ENCODE results near the gene DALRD3.
A peak's percentile ranks its signal among the peaks of the same experiment; 100 is the strongest.
"Not testable (repeated sequence)": the region's sequence is repeated elsewhere in the genome, so short reads cannot be mapped to it uniquely, and the experiment has no call there.

The DALRD3 gene

DNA sequence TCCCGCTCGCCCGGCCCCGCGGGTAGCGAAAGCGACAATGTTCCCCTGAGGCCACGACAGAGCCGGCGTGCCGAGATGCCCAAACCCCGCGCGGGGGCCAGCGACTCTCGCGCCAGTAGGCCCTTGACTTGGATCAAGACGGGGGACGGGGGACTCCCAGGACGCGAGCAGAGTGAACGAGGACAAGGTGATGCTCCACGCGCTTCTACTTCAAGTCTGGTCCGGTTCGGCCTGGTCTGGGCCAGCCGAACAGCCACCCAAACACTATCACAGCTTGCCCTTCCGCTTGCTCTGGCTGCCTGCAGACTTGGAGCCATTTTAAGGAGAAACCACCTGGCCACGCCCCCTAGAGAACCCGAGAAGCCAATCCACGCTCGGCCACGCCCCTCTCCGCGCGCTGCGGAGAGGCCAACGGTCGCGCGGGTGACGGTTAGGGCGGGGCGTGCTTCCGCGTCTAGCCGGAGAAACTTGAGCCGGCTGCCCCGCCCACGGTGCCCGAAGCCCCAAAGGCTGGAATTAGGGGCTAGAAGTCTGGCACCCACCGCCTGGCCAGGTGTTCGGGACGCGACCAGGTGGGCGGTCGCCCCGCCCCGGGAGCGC lies 2.9 kb upstream of the DALRD3 start:
- peak; percentile 95 to 98 for DNase-seq

DNA sequence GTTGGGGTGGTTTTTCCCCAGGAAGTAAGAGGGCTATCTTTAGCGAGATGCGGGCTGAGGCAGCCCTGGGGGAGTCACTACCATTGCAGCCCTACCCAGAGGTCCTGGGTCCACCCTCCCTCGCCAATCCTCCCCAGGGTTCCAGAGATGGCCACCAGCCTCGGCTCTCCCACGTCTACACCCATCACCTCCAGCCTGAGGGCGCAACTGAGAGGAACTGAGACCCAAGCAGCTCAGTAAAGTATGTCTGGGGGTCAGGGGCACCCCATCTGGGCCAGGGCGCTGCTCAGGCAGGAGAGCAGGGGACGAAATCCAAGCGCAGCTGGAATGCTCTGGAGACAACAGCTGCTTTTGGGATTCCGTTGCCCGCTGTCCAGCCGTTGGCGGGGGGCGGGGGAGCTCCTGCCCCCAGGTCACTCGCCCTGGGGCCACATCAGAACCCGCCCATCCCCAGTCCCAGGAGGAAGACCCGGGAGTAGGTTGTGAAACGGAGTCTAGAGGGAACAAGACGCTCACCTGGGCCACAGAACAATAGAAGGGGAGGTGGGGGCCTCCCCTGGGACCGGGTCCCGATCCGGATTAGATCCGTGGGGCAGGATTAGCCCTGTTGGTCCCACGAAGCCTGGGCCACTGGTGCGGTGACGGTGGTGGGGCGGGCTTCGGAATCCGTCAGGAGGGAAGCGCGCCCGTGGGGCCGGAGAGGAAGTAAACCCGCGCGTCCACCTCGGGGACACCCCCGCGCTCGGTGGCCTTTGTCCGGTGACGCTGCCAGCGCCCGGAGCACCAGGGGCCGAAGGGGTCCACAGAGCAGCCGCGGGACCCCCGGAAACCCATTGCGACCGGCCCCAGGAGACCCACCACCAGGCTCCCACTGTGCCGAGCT lies 2.2 kb upstream of the DALRD3 start:
- DNase-seq: peak in 1 of 2 experiments; percentile 38

DNA sequence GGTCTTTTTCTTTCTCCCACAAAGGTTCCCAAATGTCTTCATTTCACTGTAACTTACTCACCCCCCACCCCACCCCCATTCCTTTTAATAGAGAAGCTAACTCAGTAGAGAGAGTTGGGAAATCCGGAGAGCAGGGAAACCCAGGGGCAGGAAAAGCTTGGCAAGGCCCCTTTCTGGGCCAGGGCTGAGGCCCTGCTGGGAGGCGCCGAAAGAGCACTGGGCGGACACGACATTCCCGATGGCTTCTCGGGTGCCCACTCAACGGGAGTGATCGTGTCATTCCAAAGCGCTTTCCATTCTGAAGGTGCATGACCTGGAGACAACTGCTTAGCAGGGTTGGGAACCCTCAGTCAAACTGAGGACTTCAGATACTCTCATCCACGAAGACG lies 1.6 kb upstream of the DALRD3 start:
- DNase-seq: no peak

DNA sequence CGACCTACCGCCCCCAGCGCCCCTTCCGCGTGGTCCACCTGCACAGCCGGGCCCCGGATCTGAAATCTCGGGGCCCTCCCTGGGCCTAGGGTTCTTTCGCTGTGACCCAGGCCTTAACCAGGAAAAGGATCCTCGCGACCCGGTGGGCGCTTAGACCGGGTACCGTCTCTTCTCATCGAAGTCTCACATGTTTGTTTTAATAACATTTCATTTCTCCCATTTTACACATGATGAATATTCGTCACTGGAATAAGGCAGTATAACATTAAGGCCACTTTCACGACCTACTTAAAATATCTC lies 277 bp upstream of the DALRD3 start:
- no peak for DNase-seq

DNA sequence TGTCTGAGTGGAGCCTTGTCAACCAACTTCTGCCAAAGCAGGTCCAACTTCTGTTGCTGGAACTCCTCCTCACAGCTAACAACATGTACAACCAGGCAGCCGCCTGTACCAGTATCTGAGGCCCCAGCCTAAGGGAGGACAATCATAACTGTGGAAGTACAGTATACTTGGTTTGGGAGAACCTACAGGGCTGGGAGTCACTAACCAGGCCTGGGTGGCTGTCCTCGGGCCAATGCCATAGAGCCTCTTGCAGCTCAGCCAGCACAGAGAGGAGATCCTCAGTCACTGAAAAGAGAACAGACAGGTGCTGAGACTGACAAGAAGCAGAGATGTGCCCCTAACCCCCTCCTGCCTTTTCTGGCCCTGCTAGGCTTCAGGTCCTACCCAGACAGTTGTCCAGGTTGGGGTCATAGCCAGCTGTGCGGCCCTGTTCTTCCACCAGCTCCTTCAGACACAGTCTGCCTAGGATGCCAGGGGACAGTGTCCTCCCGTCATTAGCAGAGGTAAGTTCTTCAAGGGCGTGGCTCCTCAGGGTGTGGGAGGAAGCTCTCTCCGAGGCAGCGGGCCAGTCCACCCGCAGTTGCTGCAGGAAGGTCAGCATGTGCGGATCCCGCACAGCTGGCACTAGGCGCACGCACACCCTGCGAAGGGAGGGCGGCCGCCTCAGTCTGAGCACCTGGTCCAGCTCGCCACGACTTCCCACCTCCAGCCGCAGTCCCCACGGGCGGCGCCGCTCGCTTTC lies 980 bp downstream of the DALRD3 start:
- no peak for DNase-seq

DNA sequence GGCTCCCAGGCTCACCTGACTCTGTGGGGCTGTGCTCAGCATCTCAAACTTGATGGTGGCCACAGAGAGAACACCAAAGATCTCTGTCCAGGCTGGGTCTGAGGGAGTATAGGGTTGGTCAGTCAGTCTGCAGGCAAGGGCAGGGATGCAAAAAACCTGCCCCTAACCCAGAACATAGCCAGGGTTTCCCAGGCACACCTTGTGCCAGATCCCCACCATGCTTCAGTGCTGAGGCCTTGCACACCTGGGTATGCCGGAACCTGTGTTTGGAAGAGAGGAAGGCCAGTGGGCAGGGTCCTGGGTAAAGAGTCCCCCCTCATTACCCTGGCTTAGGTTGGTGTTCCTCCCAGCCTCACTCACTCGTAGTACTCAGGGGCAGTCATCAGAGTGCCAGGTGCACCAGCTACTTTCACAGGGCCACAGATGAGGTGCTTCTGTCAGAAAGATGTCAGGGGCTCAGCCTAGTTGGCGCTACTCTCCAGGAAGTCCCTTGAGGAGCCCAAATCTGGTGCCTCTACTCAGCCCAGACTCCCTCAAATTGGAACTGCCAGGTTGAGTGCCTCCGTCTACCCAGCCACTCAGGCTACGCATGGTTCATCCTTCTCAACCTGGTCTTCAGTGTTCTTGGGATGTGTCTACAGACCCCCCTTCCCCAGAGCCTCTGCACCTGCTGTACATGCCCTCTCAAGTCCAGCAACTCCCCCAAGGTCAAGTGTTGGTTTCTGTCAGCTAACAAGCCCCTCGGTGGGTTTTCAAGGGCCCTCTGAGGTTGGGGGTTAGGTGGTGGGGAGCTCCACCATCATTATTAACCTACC lies 1.8 kb downstream of the DALRD3 start:
- no peak for DNase-seq

DNA sequence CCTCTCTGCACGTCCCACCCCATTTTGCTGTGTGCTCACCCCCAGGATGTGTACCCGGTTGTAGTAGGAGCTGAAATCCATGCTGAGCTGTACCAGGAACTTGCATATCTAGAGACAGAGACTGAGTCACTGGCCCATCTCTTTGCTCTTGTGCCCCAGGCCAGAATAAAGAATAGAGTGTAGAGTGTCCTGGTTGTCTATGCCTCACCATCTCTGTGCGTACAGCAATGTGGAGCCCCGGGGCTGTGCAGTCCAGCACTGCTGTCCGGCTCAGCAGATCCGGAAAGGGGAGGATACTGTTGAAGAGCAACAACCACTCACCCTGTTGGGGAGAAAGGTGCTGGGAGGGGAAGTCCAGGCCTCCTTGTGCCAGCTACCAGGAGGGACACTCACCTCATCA lies 2.6 kb downstream of the DALRD3 start:
- DNase-seq: no peak

DNA sequence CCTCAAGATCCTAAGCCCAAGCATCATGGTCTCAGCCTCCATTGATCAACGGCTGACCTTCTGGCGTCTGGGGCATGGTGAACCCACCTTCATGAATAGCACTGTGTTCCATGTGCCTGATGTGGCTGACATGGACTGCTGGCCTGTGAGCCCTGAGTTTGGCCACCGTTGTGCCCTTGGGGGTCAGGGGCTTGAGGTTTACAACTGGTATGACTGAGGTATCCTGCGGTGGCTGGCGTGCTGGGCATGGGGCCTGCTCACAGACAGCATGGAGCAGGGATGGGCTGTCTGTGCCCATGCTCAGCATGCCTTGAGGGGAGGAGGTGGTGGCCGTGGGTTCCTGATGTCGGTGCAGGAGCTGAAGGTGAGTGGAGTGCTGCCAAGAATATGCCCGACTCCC lies 3.3 kb downstream of the DALRD3 start:
- no peak for DNase-seq

DNA sequence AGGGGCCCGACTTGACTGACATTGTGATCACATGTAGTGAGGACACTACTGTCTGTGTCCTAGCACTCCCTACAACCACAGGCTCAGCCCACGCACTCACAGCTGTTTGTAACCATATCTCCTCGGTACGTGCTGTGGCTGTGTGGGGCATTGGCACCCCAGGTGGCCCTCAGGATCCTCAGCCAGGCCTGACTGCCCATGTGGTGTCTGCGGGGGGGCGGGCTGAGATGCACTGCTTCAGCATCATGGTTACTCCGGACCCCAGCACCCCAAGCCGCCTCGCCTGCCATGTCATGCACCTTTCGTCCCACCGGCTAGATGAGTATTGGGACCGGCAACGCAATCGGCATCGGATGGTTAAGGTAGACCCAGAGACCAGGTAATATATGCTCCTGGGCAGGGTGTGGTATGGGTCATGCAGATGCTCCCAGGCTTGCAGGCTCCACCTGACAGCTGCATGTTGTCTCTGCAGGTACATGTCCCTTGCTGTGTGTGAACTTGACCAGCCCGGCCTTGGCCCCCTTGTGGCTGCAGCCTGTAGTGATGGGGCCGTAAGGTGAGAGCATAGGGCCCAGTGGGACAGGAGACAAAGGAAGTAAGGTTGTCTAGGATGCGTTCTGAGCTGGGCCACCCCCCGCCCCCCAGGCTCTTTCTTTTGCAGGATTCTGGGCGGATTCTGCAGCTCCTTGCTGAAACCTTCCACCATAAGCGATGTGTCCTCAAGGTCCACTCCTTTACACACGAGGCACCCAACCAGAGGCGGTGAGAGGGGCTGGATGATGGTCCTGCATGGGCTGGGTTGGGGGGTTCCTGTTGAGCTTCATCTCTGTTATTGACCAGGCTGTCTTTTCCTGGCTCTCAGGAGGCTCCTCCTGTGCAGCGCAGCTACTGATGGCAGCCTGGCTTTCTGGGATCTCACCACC lies 4.4 kb downstream of the DALRD3 start:
- peak in 1 of 2 experiments; percentile 24 for DNase-seq

DNA sequence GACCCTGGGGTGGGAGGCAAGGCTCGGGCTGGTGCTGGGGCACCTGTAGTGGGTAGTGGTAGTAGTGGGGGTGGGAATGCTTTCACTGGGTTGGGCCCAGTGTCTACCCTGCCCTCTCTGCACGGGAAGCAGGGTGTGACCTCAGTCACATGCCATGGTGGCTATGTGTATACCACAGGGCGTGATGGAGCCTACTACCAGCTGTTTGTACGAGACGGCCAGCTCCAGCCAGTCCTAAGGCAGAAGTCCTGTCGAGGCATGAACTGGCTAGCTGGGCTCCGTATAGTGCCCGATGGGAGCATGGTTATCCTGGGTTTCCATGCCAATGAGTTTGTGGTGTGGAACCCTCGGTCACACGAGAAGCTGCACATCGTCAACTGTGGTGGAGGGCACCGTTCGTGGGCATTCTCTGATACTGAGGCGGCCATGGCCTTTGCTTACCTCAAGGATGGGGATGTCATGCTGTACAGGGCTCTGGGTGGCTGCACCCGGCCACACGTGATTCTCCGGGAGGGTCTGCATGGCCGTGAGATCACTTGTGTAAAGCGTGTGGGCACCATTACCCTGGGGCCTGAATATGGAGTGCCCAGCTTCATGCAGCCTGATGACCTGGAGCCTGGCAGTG lies 5.2 kb downstream of the DALRD3 start:
- no peak for DNase-seq

DNA sequence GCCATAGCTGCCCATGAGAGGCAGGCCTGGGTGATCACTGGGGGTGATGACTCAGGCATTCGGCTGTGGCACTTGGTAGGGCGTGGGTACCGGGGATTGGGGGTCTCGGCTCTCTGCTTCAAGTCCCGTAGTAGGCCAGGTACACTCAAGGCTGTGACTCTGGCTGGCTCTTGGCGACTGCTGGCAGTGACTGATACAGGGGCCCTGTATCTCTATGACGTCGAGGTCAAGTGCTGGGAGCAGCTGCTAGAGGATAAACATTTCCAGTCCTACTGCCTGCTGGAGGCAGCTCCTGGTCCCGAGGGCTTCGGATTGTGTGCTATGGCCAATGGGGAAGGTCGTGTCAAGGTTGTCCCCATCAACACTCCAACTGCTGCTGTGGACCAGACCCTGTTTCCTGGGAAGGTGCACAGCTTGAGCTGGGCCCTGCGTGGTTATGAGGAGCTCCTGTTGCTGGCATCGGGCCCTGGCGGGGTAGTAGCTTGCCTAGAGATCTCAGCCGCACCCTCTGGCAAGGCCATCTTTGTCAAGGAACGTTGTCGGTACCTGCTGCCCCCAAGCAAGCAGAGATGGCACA lies 5.9 kb downstream of the DALRD3 start:
- DNase-seq: no peak

DNA sequence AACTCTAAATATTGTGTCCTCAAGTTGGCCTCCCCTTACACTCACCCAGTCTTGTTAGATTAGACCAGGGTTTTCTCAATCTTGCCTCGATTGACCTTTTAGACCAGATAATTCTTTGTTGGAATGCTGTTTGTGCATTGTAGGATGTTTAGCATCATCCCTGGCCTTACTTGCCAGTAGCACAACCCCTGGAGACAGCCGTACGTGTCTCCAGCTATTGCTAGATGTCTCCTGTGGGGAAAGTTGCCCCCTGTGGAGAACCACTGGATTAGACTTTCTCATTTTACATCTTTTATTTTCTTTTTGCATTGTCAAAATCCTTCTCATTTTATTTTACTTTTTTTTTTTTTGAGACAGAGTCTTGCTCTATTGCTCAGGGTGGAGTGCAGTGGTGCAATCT lies 9.0 kb downstream of the DALRD3 start:
- DNase-seq: no peak

DNA sequence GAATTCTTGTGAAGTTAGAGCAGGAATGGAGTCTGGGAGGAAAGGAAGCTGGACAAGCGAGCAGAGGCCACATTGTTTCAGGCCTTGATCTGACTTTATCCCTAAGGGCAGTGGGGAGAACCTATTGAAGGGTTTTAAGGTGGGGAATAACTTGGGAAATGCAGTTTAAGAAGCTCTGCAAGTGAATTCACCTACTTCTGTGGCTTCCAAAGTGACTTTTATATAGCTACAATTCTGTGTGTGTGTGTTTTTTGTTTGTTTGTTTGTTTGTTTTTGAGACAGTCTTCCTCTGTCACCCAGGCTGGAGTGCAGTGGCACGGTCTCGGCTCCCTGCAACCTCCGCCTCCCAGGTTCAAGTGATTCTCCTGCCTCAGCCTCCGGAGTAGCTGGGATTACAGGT lies 9.8 kb downstream of the DALRD3 start:
- DNase-seq: not testable (repeated sequence)

DNA sequence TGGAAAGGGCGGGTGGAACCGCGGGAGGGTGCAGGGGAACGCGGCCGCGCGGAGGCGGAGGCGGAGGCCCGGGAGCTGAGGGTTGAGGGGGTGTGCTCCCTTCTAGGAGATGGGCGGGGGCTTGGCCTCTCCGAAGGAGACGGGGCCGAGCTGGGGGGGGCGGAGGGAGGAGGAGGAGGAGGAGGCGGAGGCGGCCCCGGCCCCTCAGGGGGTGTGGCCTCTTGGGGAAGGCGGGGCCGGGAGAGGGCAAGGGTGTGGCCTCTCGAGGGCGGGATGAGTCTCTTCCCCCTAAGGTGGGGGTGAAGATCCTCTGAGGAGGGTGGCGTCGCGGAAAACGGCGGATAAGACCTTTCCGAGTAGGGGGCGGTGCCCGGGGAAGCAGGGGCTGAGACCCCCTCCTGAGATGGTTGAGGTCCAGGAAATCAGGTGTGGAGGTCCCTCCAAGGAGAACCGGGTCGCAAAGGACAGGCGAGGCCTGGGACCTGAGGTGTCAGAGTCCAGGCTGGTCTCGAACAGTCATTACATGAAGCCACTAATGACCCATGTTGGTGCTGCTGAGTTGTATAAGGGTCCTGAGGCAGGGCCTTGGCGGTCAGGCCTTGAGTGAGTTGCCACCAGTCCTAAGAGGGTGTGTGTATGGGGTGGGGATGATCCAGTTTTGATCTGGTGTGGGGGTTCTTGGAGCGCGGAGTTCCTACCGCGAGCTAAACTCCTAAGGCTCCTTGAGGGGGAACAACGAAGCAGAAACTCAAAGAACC lies 10.4 kb downstream of the DALRD3 start:
- DNase-seq: peak; percentile 16 to 68

DNA sequence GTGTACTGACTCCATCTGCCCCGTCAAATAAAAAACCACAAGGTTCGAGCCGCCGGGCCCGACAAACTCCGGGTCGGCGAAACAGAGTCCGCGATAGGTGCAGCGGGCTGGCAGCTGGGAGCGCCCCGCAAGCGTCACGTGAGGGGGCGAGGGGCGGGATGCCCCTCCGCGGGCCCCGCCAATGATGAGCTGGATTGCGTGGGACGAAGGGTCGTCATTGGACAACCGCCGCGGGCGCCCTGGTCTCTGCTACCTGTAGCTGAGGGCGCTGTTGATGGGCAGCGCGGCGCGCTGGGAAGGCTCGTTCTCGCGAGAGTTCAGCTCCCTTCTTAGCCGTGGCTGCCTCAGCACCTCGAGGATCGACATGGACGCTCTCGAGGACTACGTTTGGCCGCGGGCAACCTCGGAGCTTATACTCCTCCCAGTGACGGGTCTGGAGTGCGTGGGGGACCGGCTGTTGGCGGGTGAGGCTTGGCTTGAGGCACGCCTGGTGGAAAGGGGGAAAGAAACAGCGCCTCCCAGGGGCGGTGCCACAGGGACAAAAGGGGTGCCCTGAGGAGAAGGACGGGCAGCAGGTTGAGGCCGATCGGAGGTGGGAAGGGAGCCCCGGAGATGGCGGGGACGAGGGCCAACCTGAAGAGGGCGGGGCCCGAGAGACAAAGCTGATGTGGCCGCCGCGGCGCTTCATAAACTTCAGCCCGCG lies 11.2 kb downstream of the DALRD3 start, which contains the start of gene WDR6:
TSS of gene WDR6 (plus strand) at position 324 of the 703 bp plus-strand sequence. CDS start at position 365, 41 bp downstream.
- peak; percentile 94 to 97 for DNase-seq

DNA sequence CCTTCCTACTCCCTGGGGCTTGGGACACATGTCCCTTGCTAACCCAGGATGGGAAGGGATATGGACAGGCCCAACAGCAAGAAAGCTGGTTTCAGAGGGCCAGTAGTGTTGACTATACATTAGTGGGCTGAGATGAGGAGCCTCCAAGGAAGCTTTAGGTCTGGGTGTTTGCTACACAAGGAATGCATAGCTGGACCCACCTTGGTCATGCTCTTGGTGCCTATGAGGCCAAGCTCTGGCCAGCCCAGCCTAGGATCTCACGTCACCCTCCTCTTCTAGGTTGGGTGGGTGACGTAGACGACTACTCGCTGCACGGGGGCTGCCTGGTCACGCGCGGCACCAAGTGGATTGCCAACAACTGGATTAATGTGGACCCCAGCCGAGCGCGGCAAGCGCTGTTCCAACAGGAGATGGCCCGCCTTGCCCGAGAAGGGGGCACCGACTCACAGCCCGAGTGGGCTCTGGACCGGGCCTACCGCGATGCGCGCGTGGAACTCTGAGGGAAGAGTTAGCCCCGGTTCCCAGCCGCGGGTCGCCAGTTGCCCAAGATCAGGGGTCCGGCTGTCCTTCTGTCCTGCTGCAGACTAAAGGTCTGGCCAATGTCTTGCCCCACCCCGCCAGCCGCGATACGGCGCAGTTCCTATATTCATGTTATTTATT lies 11.8 kb downstream of the DALRD3 start:
- peak in 1 of 2 experiments; percentile 25 for DNase-seq

DNA sequence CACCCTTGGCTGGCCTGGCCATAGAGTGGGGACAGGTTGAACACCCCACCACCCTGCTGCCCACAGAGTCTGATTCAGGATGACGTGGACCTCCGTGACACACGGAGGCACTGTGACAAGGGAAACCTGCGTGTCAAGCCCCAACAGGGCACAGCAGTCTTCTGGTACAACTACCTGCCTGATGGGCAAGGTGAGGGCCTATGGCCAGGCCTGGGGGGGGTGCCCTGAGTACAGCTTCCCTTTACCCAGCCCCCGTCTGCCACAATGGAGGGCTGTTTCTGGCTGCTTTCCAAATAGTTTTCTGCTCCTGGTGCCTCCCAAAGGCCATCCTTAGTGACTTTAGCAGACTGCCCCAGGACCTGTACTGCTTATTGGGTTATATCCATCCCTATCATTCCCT lies 12.4 kb downstream of the DALRD3 start:
- DNase-seq: no peak

DNA sequence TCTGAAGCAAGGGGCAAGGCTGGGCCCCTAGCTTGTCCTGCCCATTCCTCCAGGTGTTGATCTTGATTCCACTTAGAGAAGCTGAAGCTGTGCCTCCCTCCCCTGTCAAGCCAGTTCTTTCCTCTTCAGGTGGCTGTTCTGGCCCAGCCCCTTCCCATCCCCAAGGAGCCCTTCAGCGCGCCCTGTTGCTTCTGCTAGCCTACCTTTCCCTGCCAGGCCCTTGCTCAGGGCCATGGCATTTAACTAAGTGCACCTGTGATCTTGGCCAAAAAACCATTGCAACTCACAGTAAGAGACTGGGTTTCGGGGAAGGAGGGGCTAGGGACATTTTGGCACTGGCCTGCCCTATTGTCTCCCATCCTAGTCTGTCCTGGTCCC lies 13.1 kb downstream of the DALRD3 start:
- DNase-seq: no peak

Data from NCI-H524 (cell line).